ENCODE data around the gene NCAM1.

NCAM1 gene

GRCh38 chr11:113138731-113139130 is 177.5 kb downstream of the NCAM1 start:
- DNase-seq, result no peak
- Histone ChIP-seq H3K36me3 (no peaks in the 10 kb centered on the region), H3K27me3 (ENCODE audit: insufficient read depth, low read depth, severe bottlenecking) (no peaks in the 10 kb centered on the region), H3K9me3 (ENCODE audit: severe bottlenecking) (no peaks in the 10 kb centered on the region), H3K4me3 (ENCODE audit: low read depth, low read length) (no peak overlapping the region), H3K27ac (no peak overlapping the region)
- TF ChIP-seq CTCF (IDR thresholded peaks at IDR 0.05; ENCODE audit: low read depth, low read length), result no peak

GRCh38 chr11:113141010-113141409 is 179.8 kb downstream of the NCAM1 start:
- no peak for DNase-seq
- Histone ChIP-seq H3K9me3 (ENCODE audit: severe bottlenecking) (no peaks in the 10 kb centered on the region), H3K27ac (no peak overlapping the region), H3K27me3 (ENCODE audit: insufficient read depth, low read depth, severe bottlenecking) (no peaks in the 10 kb centered on the region), H3K36me3 (no peaks in the 10 kb centered on the region), H3K4me3 (ENCODE audit: low read depth, low read length) (no peak overlapping the region)
- no peak for TF ChIP-seq CTCF (IDR thresholded peaks at IDR 0.05; ENCODE audit: low read depth, low read length)

GRCh38 chr11:113142508-113142907 is 181.3 kb downstream of the NCAM1 start:
- H3K27ac ChIP-seq, result no peak overlapping the region
- TF ChIP-seq CTCF (IDR thresholded peaks at IDR 0.05; ENCODE audit: low read depth, low read length), result no peak
- H3K4me3 ChIP-seq (ENCODE audit: low read depth, low read length), result no peak overlapping the region
- no peaks in the 10 kb centered on the region for H3K27me3 ChIP-seq (ENCODE audit: insufficient read depth, low read depth, severe bottlenecking)
- H3K36me3 ChIP-seq, result no peaks in the 10 kb centered on the region
- no peak for DNase-seq
- no peaks in the 10 kb centered on the region for H3K9me3 ChIP-seq (ENCODE audit: severe bottlenecking)

- Histone ChIP-seq H3K4me3 (ENCODE audit: low read depth, low read length) (no peak overlapping the region), H3K36me3 (no peaks in the 10 kb centered on the region), H3K27ac (no peak overlapping the region), H3K9me3 (ENCODE audit: severe bottlenecking) (no peaks in the 10 kb centered on the region), H3K27me3 (ENCODE audit: insufficient read depth, low read depth, severe bottlenecking) (no peaks in the 10 kb centered on the region)
- DNase-seq, result no peak
- no peak for TF ChIP-seq CTCF (IDR thresholded peaks at IDR 0.05; ENCODE audit: low read depth, low read length)
These were observed 186.0 kb downstream of the NCAM1 start for GRCh38 chr11:113147249-113147648.

GRCh38 chr11:113148076-113148475 is 186.9 kb downstream of the NCAM1 start:
- Histone ChIP-seq H3K9me3 (ENCODE audit: severe bottlenecking) (no peaks in the 10 kb centered on the region), H3K27ac (no peak overlapping the region), H3K27me3 (ENCODE audit: insufficient read depth, low read depth, severe bottlenecking) (no peaks in the 10 kb centered on the region), H3K4me3 (ENCODE audit: low read depth, low read length) (no peak overlapping the region), H3K36me3 (no peaks in the 10 kb centered on the region)
- no peak for TF ChIP-seq CTCF (IDR thresholded peaks at IDR 0.05; ENCODE audit: low read depth, low read length)
- no peak for DNase-seq

GRCh38 chr11:113148652-113149051 is 187.4 kb downstream of the NCAM1 start:
- Histone ChIP-seq H3K9me3 (ENCODE audit: severe bottlenecking) (no peaks in the 10 kb centered on the region), H3K27me3 (ENCODE audit: insufficient read depth, low read depth, severe bottlenecking) (no peaks in the 10 kb centered on the region), H3K36me3 (no peaks in the 10 kb centered on the region), H3K27ac (no peak overlapping the region), H3K4me3 (ENCODE audit: low read depth, low read length) (no peak overlapping the region)
- DNase-seq, result no peak
- no peak for TF ChIP-seq CTCF (IDR thresholded peaks at IDR 0.05; ENCODE audit: low read depth, low read length)

All from WERI-Rb-1 (cell line).